Measurements from ENCODE around the gene TPRG1.

- TF ChIP-seq POLR2A (IDR thresholded peaks at IDR 0.05; ENCODE audit: control extremely low read depth in 1 of 2, low read depth in 2 of 2, low read length in 2 of 2) (no peak), CTCF (IDR thresholded peaks at IDR 0.05; ENCODE audit: control extremely low read depth in 1 of 3, insufficient read depth in 1 of 3, low read depth in 1 of 3, low read length in 3 of 3) (no peak), EZH2 (IDR thresholded peaks at IDR 0.05; ENCODE audit: low read depth, low read length, severe bottlenecking) (no peak), YY1 (IDR thresholded peaks at IDR 0.05; ENCODE audit: low read depth, low read length) (no peak), KDM1A (IDR thresholded peaks at IDR 0.05; ENCODE audit: borderline replicate concordance, low read length) (no peak), POLR2AphosphoS5 (IDR thresholded peaks at IDR 0.05; ENCODE audit: low read depth, low read length) (no peak), BACH1 (IDR thresholded peaks at IDR 0.05; ENCODE audit: low read length) (no peak), TAF1 (IDR thresholded peaks at IDR 0.05; ENCODE audit: low read depth, low read length) (no peak), USF2 (IDR thresholded peaks at IDR 0.05; ENCODE audit: low read length) (no peak), SP1 (IDR thresholded peaks at IDR 0.05; ENCODE audit: low read depth, low read length) (no peak), ATF2 (IDR thresholded peaks at IDR 0.05; ENCODE audit: low read length) (no peak), SP4 (IDR thresholded peaks at IDR 0.05; ENCODE audit: low read length) (no peak), EGR1 (IDR thresholded peaks at IDR 0.05; ENCODE audit: borderline replicate concordance, low read depth, low read length) (no peak)
These were observed 166.6 kb downstream of the TPRG1 start for GRCh38 chr3:189338366-189338765.

All from H1 (cell line).